Type B pancreatic cell (in vitro differentiated cells): ENCODE measurements around the gene RANBP3. TPM values are rescaled to one million over a fixed set of nuclear protein-coding genes. Genes with fewer than 3 reads are reported as not detected.

Source experiments
- DNase-seq: peaks from one replicate; pipeline ENCODE4 v3.0.0; 2021; ENCODE audit warnings: mixed read lengths; ENCODE audit not compliant: unreplicated experiment; ENCODE audit errors: extremely low spot score
- H3K27ac Mint-ChIP-seq: 2 replicates; pipeline ENCODE4 v1.8.0; 2021; ENCODE audit warnings: mild to moderate bottlenecking, mixed read lengths
- H3K27me3 Mint-ChIP-seq: 2 replicates; pipeline ENCODE4 v1.8.0; 2021; ENCODE audit warnings: mixed read lengths
- H3K36me3 Mint-ChIP-seq: 2 replicates; pipeline ENCODE4 v1.8.0; 2021; ENCODE audit warnings: mixed read lengths
- H3K4me1 Mint-ChIP-seq: one replicate; pipeline ENCODE4 v1.8.0; 2021; ENCODE audit warnings: mixed read lengths; ENCODE audit not compliant: unreplicated experiment
- H3K4me3 Mint-ChIP-seq: 2 replicates; pipeline ENCODE4 v1.8.0; 2021; ENCODE audit warnings: mild to moderate bottlenecking, mixed read lengths
- H3K9me3 Mint-ChIP-seq: 2 replicates; pipeline ENCODE4 v1.8.0; 2021; ENCODE audit warnings: mixed read lengths
- CTCF ChIP-seq: fragments of 200-600 bp; sonication (generic); conservative IDR thresholded peaks from 2 replicates; pipeline ENCODE4 v1.5.0; 2021; ENCODE audit warnings: antibody characterized with exemption, mild to moderate bottlenecking
- total RNA-seq: library from RNA; stranded (reverse); gene quantifications from 2 replicates; pipeline ENCODE4 v1.2.1, GENCODE V29; 2021; ENCODE audit warnings: low replicate concordance

Gene RANBP3
- total RNA-seq, 1 donor from 2014 or later: 92.4 TPM

GRCh38 chr19:6022570-6023064 lies 44.7 kb upstream of the RANBP3 start:
- H3K27ac Mint-ChIP-seq: no peak overlapping the region
- H3K4me1 Mint-ChIP-seq: peaks cover 26% of the 10 kb centered on the region
- no peak overlapping the region for H3K4me3 Mint-ChIP-seq
- no peaks in the 10 kb centered on the region for H3K27me3 Mint-ChIP-seq
- TF ChIP-seq CTCF: peak; percentile 22
- H3K9me3 Mint-ChIP-seq: no peaks in the 10 kb centered on the region
- no peak for DNase-seq
- H3K36me3 Mint-ChIP-seq: no peaks in the 10 kb centered on the region

GRCh38 chr19:6021878-6022569 lies 44.1 kb upstream of the RANBP3 start:
- peak; percentile 93 for TF ChIP-seq CTCF
- Mint-ChIP-seq H3K9me3 (no peaks in the 10 kb centered on the region), H3K27me3 (no peaks in the 10 kb centered on the region), H3K4me1 (peaks cover 26% of the 10 kb centered on the region), H3K36me3 (no peaks in the 10 kb centered on the region), H3K4me3 (no peak overlapping the region), H3K27ac (no peak overlapping the region)
- peak; percentile 81 for DNase-seq

- H3K27me3 Mint-ChIP-seq: peaks cover 4% of the 10 kb centered on the region
- H3K27ac Mint-ChIP-seq: no peak overlapping the region
- no peak overlapping the region for H3K4me3 Mint-ChIP-seq
- no peak for TF ChIP-seq CTCF
- DNase-seq: no peak
- peaks cover 30% of the 10 kb centered on the region for H3K4me1 Mint-ChIP-seq
- no peaks in the 10 kb centered on the region for H3K9me3 Mint-ChIP-seq
- no peaks in the 10 kb centered on the region for H3K36me3 Mint-ChIP-seq
Measured at GRCh38 chr19:6020972-6021805, 43.2 kb upstream of the RANBP3 start.

GRCh38 chr19:6020166-6020882 lies 42.4 kb upstream of the RANBP3 start:
- no peak overlapping the region for H3K4me3 Mint-ChIP-seq
- no peak overlapping the region for H3K27ac Mint-ChIP-seq

More at GRCh38 chr19:6020166-6020882, 42.4 kb upstream of the RANBP3 start:
- DNase-seq: no peak
- peaks cover 30% of the 10 kb centered on the region for H3K4me1 Mint-ChIP-seq
- H3K36me3 Mint-ChIP-seq: no peaks in the 10 kb centered on the region
- H3K9me3 Mint-ChIP-seq: no peaks in the 10 kb centered on the region
- no peak for TF ChIP-seq CTCF
- H3K27me3 Mint-ChIP-seq: peaks cover 4% of the 10 kb centered on the region
